ENCODE measurements around the gene YARS1.

Gene YARS1

GRCh38 chr1:32769524-32770220 lies 47.5 kb downstream of the YARS1 start:
- no peak overlapping the region for H3K27ac ChIP-seq (ENCODE audit: low read length)
- no peak overlapping the region for H3K4me3 ChIP-seq (ENCODE audit: low read depth in 1 of 2, low read length in 2 of 2)
- no peaks in the 10 kb centered on the region for H3K27me3 ChIP-seq (ENCODE audit: low read depth, low read length)
- peaks cover 0 to 8% of the 10 kb centered on the region in 2 donors for H3K36me3 ChIP-seq (ENCODE audit: control insufficient read depth in 1 of 2, insufficient read depth in 2 of 2, low read length in 2 of 2)
- H3K9me3 ChIP-seq (ENCODE audit: control insufficient read depth in 1 of 2, low read length in 2 of 2) = no peaks in the 10 kb centered on the region
- H3K4me1 ChIP-seq (ENCODE audit: control insufficient read depth in 1 of 2, insufficient read depth in 2 of 2, low read length in 2 of 2) = peaks cover 8 to 15% of the 10 kb centered on the region in 2 donors

GRCh38 chr1:32768110-32768850 lies 48.9 kb downstream of the YARS1 start:
- Histone ChIP-seq H3K4me3 (ENCODE audit: low read depth in 1 of 2, low read length in 2 of 2) (no peak overlapping the region), H3K27me3 (ENCODE audit: low read depth, low read length) (no peaks in the 10 kb centered on the region), H3K36me3 (ENCODE audit: control insufficient read depth in 1 of 2, insufficient read depth in 2 of 2, low read length in 2 of 2) (peaks cover 0 to under 1% of the 10 kb centered on the region in 2 donors), H3K4me1 (ENCODE audit: control insufficient read depth in 1 of 2, insufficient read depth in 2 of 2, low read length in 2 of 2) (peaks cover 8 to 15% of the 10 kb centered on the region in 2 donors), H3K9me3 (ENCODE audit: control insufficient read depth in 1 of 2, low read length in 2 of 2) (no peaks in the 10 kb centered on the region), H3K27ac (ENCODE audit: low read length) (no peak overlapping the region)

DNA sequence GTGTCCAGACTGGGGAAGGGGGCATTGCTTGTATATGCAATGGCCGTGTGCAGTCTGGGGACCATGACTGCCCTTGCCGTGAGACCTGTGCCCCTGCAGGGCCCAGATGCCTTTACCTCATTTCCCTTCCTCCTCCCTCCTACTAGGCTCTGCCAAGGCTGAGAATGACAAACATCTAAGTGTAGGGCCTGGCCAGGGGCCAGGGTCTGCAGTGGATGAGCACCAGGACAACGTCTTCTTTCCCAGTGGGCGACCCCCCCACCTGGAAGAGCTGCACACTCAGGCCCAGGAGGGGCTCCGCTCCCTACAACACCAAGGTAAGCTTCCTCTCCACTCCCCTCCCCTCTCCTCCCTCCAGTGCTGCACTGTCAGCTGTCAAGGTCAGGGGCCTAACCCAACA lies 49.5 kb downstream of the YARS1 start:
- Histone ChIP-seq H3K4me1 (ENCODE audit: control insufficient read depth in 1 of 2, insufficient read depth in 2 of 2, low read length in 2 of 2) (peaks cover 5 to 15% of the 10 kb centered on the region in 2 donors), H3K27ac (ENCODE audit: low read length) (no peak overlapping the region)

DNA sequence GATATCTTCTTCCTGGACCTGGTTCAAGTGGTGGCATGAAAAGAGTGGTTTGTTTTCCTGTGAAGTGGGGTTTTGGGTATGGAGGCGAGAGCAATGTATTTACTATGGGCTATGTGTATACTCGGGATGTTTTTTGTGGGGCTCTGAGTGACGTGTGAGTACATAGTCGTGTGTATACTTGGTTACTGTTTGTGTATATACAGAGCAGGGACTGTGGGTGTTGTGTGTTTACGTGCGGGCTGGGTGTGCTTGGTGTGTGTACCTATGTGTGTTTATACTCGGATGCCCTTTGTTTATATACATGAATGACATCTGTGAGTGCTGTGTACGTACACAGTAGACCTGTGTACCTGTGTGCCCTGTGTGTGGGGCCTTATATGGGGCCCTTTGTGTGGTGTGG lies 50.0 kb downstream of the YARS1 start:
- Histone ChIP-seq H3K27me3 (ENCODE audit: low read depth, low read length) (no peaks in the 10 kb centered on the region), H3K36me3 (ENCODE audit: control insufficient read depth in 1 of 2, insufficient read depth in 2 of 2, low read length in 2 of 2) (no peaks in the 10 kb centered on the region), H3K27ac (ENCODE audit: low read length) (no peak overlapping the region), H3K4me1 (ENCODE audit: control insufficient read depth in 1 of 2, insufficient read depth in 2 of 2, low read length in 2 of 2) (peaks cover 4 to 15% of the 10 kb centered on the region in 2 donors), H3K4me3 (ENCODE audit: low read depth in 1 of 2, low read length in 2 of 2) (no peak overlapping the region), H3K9me3 (ENCODE audit: control insufficient read depth in 1 of 2, low read length in 2 of 2) (no peaks in the 10 kb centered on the region)

More for the DNA sequence above, 49.5 kb downstream of the YARS1 start:
- Histone ChIP-seq H3K36me3 (ENCODE audit: control insufficient read depth in 1 of 2, insufficient read depth in 2 of 2, low read length in 2 of 2) (no peaks in the 10 kb centered on the region), H3K27me3 (ENCODE audit: low read depth, low read length) (no peaks in the 10 kb centered on the region), H3K9me3 (ENCODE audit: control insufficient read depth in 1 of 2, low read length in 2 of 2) (no peaks in the 10 kb centered on the region), H3K4me3 (ENCODE audit: low read depth in 1 of 2, low read length in 2 of 2) (no peak overlapping the region)

- H3K27ac ChIP-seq (ENCODE audit: low read length) = no peak overlapping the region
- peaks cover 10 to 15% of the 10 kb centered on the region in 2 donors for H3K4me1 ChIP-seq (ENCODE audit: control insufficient read depth in 1 of 2, insufficient read depth in 2 of 2, low read length in 2 of 2)
- H3K27me3 ChIP-seq (ENCODE audit: low read depth, low read length) = no peaks in the 10 kb centered on the region
- no peak overlapping the region for H3K4me3 ChIP-seq (ENCODE audit: low read depth in 1 of 2, low read length in 2 of 2)
- no peaks in the 10 kb centered on the region for H3K36me3 ChIP-seq (ENCODE audit: control insufficient read depth in 1 of 2, insufficient read depth in 2 of 2, low read length in 2 of 2)
- no peaks in the 10 kb centered on the region for H3K9me3 ChIP-seq (ENCODE audit: control insufficient read depth in 1 of 2, low read length in 2 of 2)
Measured at GRCh38 chr1:32766328-32766972, 50.7 kb downstream of the YARS1 start.

- Histone ChIP-seq H3K4me3 (ENCODE audit: low read depth in 1 of 2, low read length in 2 of 2) (no peak overlapping the region), H3K27ac (ENCODE audit: low read length) (no peak overlapping the region), H3K4me1 (ENCODE audit: control insufficient read depth in 1 of 2, insufficient read depth in 2 of 2, low read length in 2 of 2) (peaks cover 10 to 15% of the 10 kb centered on the region in 2 donors), H3K27me3 (ENCODE audit: low read depth, low read length) (no peaks in the 10 kb centered on the region), H3K9me3 (ENCODE audit: control insufficient read depth in 1 of 2, low read length in 2 of 2) (no peaks in the 10 kb centered on the region), H3K36me3 (ENCODE audit: control insufficient read depth in 1 of 2, insufficient read depth in 2 of 2, low read length in 2 of 2) (no peaks in the 10 kb centered on the region)
Measured at GRCh38 chr1:32765570-32766327, 51.4 kb downstream of the YARS1 start.

DNA sequence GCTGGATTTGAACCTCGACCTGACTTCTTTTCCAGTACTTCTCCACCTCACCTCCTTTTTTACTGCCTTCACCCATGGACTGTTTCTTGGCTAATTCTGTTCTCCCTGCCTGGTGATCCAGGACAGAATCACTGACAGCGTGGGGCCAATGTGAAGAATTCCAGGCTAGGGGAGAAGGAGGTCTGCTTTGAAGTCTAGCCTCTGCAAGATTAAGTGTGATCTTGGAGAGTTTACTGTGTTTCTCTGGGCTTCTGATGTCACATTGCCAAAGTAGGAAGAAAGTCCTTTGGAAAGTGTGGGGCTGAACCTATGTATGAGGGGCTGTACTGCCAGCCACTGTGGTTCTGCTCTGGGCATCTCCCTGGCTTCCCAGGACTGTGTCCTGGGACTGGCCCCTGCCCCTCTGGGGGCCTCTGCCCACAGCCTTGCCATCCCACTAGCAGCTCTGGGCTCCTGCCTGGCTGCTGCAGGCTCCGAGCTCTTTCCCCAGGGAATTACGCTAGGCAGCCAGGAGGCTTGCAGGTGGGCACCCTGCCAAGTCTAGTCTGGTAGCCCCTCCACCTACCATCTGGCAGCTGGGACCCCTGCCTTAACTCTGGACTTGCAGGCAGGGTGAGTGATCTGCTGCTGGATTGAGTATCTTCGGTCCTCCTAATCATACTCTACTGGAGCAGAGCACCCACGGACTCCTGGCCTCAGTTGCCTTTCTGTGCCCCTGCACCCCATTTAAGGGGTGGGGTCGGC lies 52.2 kb downstream of the YARS1 start:
- H3K36me3 ChIP-seq (ENCODE audit: control insufficient read depth in 1 of 2, insufficient read depth in 2 of 2, low read length in 2 of 2) = no peaks in the 10 kb centered on the region
- H3K4me3 ChIP-seq (ENCODE audit: low read depth in 1 of 2, low read length in 2 of 2) = no peak overlapping the region
- no peak overlapping the region for H3K27ac ChIP-seq (ENCODE audit: low read length)
- H3K4me1 ChIP-seq (ENCODE audit: control insufficient read depth in 1 of 2, insufficient read depth in 2 of 2, low read length in 2 of 2) = peaks cover 10 to 15% of the 10 kb centered on the region in 2 donors
- no peaks in the 10 kb centered on the region for H3K27me3 ChIP-seq (ENCODE audit: low read depth, low read length)
- H3K9me3 ChIP-seq (ENCODE audit: control insufficient read depth in 1 of 2, low read length in 2 of 2) = no peaks in the 10 kb centered on the region

GRCh38 chr1:32763221-32763620 lies 53.9 kb downstream of the YARS1 start:
- H3K9me3 ChIP-seq (ENCODE audit: control insufficient read depth in 1 of 2, low read length in 2 of 2) = no peaks in the 10 kb centered on the region
- H3K27ac ChIP-seq (ENCODE audit: low read length) = no peak overlapping the region
- no peaks in the 10 kb centered on the region for H3K27me3 ChIP-seq (ENCODE audit: low read depth, low read length)
- H3K4me3 ChIP-seq (ENCODE audit: low read depth in 1 of 2, low read length in 2 of 2) = no peak overlapping the region
- no peaks in the 10 kb centered on the region for H3K36me3 ChIP-seq (ENCODE audit: control insufficient read depth in 1 of 2, insufficient read depth in 2 of 2, low read length in 2 of 2)
- peaks cover 10 to 15% of the 10 kb centered on the region in 2 donors for H3K4me1 ChIP-seq (ENCODE audit: control insufficient read depth in 1 of 2, insufficient read depth in 2 of 2, low read length in 2 of 2)

DNA sequence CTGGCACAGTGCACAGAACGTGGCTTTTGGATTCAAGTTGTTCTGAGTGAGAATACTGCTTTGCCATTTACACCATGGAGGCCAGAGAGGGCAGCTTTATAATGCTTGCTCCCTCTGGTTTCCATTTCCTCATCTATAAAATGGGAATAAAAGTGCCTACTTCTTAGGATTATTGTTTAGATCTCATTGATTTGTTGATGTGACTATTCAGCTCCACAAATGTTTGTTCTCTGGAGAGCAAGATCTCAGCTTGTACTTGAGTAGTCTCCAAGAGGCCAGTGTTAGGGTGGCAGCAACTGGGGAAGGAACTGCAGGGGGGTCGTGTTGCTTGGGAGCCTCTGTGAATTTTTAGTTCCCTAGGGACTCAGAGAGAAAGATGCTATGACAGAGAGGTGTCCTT lies 55.2 kb downstream of the YARS1 start:
- no peaks in the 10 kb centered on the region for H3K36me3 ChIP-seq (ENCODE audit: control insufficient read depth in 1 of 2, insufficient read depth in 2 of 2, low read length in 2 of 2)
- no peaks in the 10 kb centered on the region for H3K9me3 ChIP-seq (ENCODE audit: control insufficient read depth in 1 of 2, low read length in 2 of 2)
- peak overlapping the region; percentile 83 for H3K27ac ChIP-seq (ENCODE audit: low read length)
- no peaks in the 10 kb centered on the region for H3K27me3 ChIP-seq (ENCODE audit: low read depth, low read length)
- H3K4me3 ChIP-seq (ENCODE audit: low read depth in 1 of 2, low read length in 2 of 2) = no peak overlapping the region
- H3K4me1 ChIP-seq (ENCODE audit: control insufficient read depth in 1 of 2, insufficient read depth in 2 of 2, low read length in 2 of 2) = peaks cover 10 to 13% of the 10 kb centered on the region in 2 donors

GRCh38 chr1:32761253-32761877 lies 55.8 kb downstream of the YARS1 start:
- Histone ChIP-seq H3K27ac (ENCODE audit: low read length) (peak overlapping the region; percentile 83), H3K4me3 (ENCODE audit: low read depth in 1 of 2, low read length in 2 of 2) (no peak overlapping the region), H3K27me3 (ENCODE audit: low read depth, low read length) (no peaks in the 10 kb centered on the region), H3K9me3 (ENCODE audit: control insufficient read depth in 1 of 2, low read length in 2 of 2) (no peaks in the 10 kb centered on the region), H3K36me3 (ENCODE audit: control insufficient read depth in 1 of 2, insufficient read depth in 2 of 2, low read length in 2 of 2) (no peaks in the 10 kb centered on the region), H3K4me1 (ENCODE audit: control insufficient read depth in 1 of 2, insufficient read depth in 2 of 2, low read length in 2 of 2) (peaks cover 6 to 8% of the 10 kb centered on the region in 2 donors)

Data from muscle layer of duodenum (tissue), 2 donors.